GM18520 (cell line): ENCODE results near the gene DYNC1I1.

ENCODE experiments used
- ATAC-seq: cut with Tn5 transposase; IDR thresholded peaks from one replicate; pipeline ENCODE4 v1.9.1; 2021; ENCODE audit not compliant: unreplicated experiment

The DYNC1I1 gene

GRCh38 chr7:96126382-96126781 is 354.0 kb downstream of the DYNC1I1 start:
- ATAC-seq = no peak

DNA sequence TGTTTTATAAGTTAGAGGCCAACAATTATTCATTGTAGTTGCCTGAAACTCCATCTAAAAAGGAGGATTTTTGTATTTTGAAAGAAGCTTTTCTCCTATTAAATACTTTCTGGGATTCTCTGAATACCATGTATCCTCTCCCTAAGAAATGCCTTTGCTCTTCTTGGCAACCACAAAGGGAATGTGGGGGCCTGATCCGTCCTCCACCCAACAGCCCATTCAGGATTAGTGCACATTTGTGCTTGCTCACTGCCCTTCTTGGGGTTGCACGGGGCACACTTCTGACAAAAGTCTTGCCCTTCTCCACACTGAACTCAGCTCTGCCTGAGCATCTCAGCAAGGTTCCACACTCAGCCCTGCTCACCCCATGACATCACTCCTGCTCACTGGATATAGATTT is 355.4 kb downstream of the DYNC1I1 start:
- no peak for ATAC-seq

DNA sequence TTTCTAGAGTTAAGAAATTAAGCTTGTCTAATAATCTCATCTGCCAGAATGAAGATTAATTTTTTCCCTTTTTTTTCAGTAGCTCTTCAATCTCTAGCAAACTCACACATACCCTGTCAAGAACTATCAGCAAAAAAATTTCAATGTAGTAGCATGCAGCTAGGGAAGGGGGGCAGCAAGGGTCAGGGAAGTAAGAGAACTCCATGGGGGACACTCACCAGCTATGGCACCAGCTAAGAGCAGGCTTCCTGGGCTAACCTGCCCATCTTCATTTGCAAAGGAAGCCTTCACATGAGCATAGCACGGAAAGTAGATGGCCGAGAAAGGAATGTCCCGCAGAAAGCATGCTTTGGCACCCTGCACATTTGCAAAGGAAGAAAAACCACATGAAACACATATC is 359.2 kb downstream of the DYNC1I1 start:
- no peak for ATAC-seq

DNA sequence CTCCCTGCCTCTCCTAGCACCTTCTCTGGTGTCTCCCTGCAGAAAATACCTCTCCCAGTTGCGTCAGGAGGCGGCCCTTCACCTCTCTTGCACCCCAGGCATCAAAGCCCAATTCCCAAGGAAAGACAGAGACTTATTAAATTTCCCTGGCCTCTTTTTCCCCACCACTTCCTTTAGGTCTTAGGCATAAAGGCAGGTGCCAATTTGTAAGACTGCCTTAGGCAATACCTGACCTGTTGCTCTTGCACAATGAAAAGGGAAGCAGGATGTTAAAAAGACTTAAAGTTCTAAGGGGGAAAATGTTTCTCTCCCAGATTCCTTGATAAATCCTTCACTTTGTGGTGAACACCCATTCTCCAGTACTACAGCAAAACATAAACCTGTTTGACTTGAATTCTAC is 362.9 kb downstream of the DYNC1I1 start:
- ATAC-seq = no peak

- ATAC-seq = no peak
Measured at GRCh38 chr7:96136600-96137239, 364.4 kb downstream of the DYNC1I1 start.

DNA sequence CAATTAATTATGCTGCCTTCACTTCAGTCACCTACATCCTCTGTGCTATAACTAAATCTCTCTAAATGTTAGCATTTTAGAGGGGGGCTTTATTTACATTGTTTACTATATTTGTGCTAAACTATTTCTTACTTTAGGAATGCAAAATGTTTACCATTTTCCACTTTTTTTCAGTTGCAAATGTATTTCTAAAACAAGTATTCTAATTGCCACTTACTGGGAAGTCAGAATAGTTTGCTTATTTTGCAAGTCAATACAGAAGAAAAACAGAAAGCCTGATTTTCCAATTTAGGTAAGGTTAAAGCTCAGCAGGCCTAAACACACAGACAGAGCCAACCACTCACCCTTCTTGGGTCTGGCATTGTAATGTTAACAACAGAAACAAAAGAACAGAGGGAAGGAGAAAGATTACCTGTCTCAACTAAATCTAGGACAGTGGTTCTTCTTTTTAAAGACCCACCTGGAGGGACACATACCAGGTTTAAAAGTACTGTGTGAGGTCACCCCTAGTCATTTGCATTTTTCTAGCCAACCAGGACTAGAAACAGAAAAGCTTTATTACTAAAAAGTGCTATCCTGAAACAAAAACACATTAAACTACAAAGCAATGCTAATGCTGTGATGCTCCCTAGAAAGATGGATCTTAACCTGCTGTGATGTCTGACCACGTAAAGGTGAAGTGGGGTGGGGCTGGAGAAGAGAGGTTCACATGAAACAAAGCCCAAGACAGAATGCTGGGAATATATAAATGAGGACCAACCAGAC is 371.3 kb downstream of the DYNC1I1 start:
- no peak for ATAC-seq

- no peak for ATAC-seq
Measured at GRCh38 chr7:96144260-96144526, 371.8 kb downstream of the DYNC1I1 start.
